Lower leg skin (tissue), 4 donors: Measurements from ENCODE around the gene VAT1L. TPM values are rescaled to one million over a fixed set of nuclear protein-coding genes. Genes with fewer than 3 reads are reported as not detected.

Experiments used
- DNase-seq, 2 donors: peaks; one replicate each; pipeline ENCODE4 v3.0.0-alpha.2; 2019; ENCODE audit warnings: low spot score in 2 of 2
- H3K4me3 ChIP-seq: fragments of 200-600 bp; sonication (generic); 2 replicates; pipeline ENCODE4 v1.5.1; 2017; ENCODE audit warnings: mild to moderate bottlenecking, low read depth; ENCODE audit not compliant: poor library complexity, severe bottlenecking
- CTCF ChIP-seq, 3 donors: fragments of 450-650 bp; IDR thresholded peaks; one replicate each; pipeline ENCODE4 v1.5.1; 2016; ENCODE audit warnings: antibody characterized with exemption in 3 of 3, mild to moderate bottlenecking in 3 of 3, moderate library complexity in 2 of 3
- POLR2A ChIP-seq, 2 donors: fragments of 450-650 bp; IDR thresholded peaks; one replicate each; pipeline ENCODE4 v1.6.1; 2016 to 2017; ENCODE audit warnings: antibody characterized with exemption in 2 of 2, mild to moderate bottlenecking in 1 of 2, moderate library complexity in 1 of 2
- WGBS, 2 donors: methylation state at CpG; one replicate each; pipeline ENCODE4 v1.1.5; 2018; 5-methylcytosine and 5-hydroxymethylcytosine counted together
- intact Hi-C: fragments of 100-400 bp; cut with DNase I; formaldehyde crosslinking; loops from one replicate; pipeline ENCODE4 v1.15.0; 2023; ENCODE audit warnings: low total_unique reads
- total RNA-seq, 4 donors: library from RNA; depleted of rRNA; stranded (reverse); fragments of >200 nt; gene quantifications; one replicate each; pipeline ENCODE4 v1.1.0, GENCODE V29; 2016

VAT1L gene
- total RNA-seq, 4 donors from 2014 or later, result 0.10 to 0.36 TPM; not detected in 2

GRCh38 chr16:77775911-77776909 is 12.2 kb upstream of the VAT1L start:
- intact Hi-C loops, result no loop called here
- H3K4me3 ChIP-seq, result no peak overlapping the region
- TF ChIP-seq CTCF (IDR thresholded peaks at IDR 0.05), result no peak
- no peak for TF ChIP-seq POLR2A (IDR thresholded peaks at IDR 0.05)
- WGBS, 2 donors, result 74 to 80% methylated on average over 6 of the region's 6 CpGs
- no peak for DNase-seq

- intact Hi-C loops, result no loop called here
- no peak overlapping the region for H3K4me3 ChIP-seq
- DNase-seq, result no peak
- WGBS, 2 donors, result 88 to 91% methylated on average over 4 of the region's 4 CpGs
- no peak for TF ChIP-seq POLR2A (IDR thresholded peaks at IDR 0.05)
- TF ChIP-seq CTCF (IDR thresholded peaks at IDR 0.05), result no peak
These were observed 10.6 kb upstream of the VAT1L start for GRCh38 chr16:77777745-77778144.

GRCh38 chr16:77780378-77780837 is 8.0 kb upstream of the VAT1L start:
- intact Hi-C loops, result no loop called here
- 49 to 61% methylated on average over 9 of the region's 9 CpGs for WGBS, 2 donors
- TF ChIP-seq POLR2A (IDR thresholded peaks at IDR 0.05) (no peak), CTCF (IDR thresholded peaks at IDR 0.05) (no peak)
- no peak overlapping the region for H3K4me3 ChIP-seq
- no peak for DNase-seq

GRCh38 chr16:77781091-77781490 is 7.3 kb upstream of the VAT1L start:
- intact Hi-C loops, result no loop called here
- TF ChIP-seq POLR2A (IDR thresholded peaks at IDR 0.05), result no peak
- no peak for DNase-seq
- no peak overlapping the region for H3K4me3 ChIP-seq

GRCh38 chr16:77782694-77783093 is 5.7 kb upstream of the VAT1L start:
- no peak for DNase-seq
- 31 to 38% methylated on average over 2 of the region's 2 CpGs for WGBS, 2 donors
- intact Hi-C loops, result no loop called here
- no peak overlapping the region for H3K4me3 ChIP-seq
- TF ChIP-seq POLR2A (IDR thresholded peaks at IDR 0.05), result no peak
- TF ChIP-seq CTCF (IDR thresholded peaks at IDR 0.05), result no peak

GRCh38 chr16:77784441-77785372 is 3.7 kb upstream of the VAT1L start:
- H3K4me3 ChIP-seq, result no peak overlapping the region
- intact Hi-C loops, result no loop called here
- 85 to 86% methylated on average over 22 to 34 of the region's 38 CpGs for WGBS, 2 donors
- no peak for DNase-seq
- no peak for TF ChIP-seq CTCF (IDR thresholded peaks at IDR 0.05)
- no peak for TF ChIP-seq POLR2A (IDR thresholded peaks at IDR 0.05)
